DOHH2 (cell line): ENCODE measurements around the gene ETV6.

Experiments
- H3F3A ChIP-seq: fragments of 200-600 bp; sonication (generic), shearing (Covaris generic); 2 replicates; pipeline ENCODE4 v1.6.0; 2016; ENCODE audit warnings: antibody characterized with exemption, mild to moderate bottlenecking; ENCODE audit not compliant: control insufficient read depth, insufficient read depth
- H3K27ac ChIP-seq: fragments of 200-600 bp; sonication (generic); 2 replicates; pipeline ENCODE4 v1.5.1; 2014; ENCODE audit warnings: low read depth, mild to moderate bottlenecking, low read length, moderate library complexity
- H3K27me3 ChIP-seq: fragments of 200-600 bp; sonication (generic); 2 replicates; pipeline ENCODE4 v1.6.1; 2014; ENCODE audit warnings: mild to moderate bottlenecking, low read length, mixed read lengths; ENCODE audit not compliant: control insufficient read depth
- H3K36me3 ChIP-seq: fragments of 200-600 bp; sonication (generic); 2 replicates; pipeline ENCODE4 v1.6.1; 2014; ENCODE audit warnings: mild to moderate bottlenecking, low read length, moderate library complexity, mixed read lengths; ENCODE audit not compliant: control insufficient read depth
- H3K4me1 ChIP-seq: fragments of 200-600 bp; sonication (generic); 2 replicates; pipeline ENCODE4 v1.6.1; 2014; ENCODE audit warnings: mild to moderate bottlenecking, low read length, mixed read lengths; ENCODE audit not compliant: control insufficient read depth
- H3K4me2 ChIP-seq: fragments of 200-600 bp; sonication (generic); 2 replicates; pipeline ENCODE4 v1.6.0; 2014; ENCODE audit warnings: mild to moderate bottlenecking, low read length, moderate library complexity
- H3K4me3 ChIP-seq: fragments of 200-600 bp; sonication (generic); 2 replicates; pipeline ENCODE4 v1.5.1; 2014; ENCODE audit warnings: mild to moderate bottlenecking, low read length, mixed read lengths
- H3K79me2 ChIP-seq: fragments of 200-600 bp; sonication (generic); 2 replicates; pipeline ENCODE4 v1.6.1; 2014; ENCODE audit warnings: mild to moderate bottlenecking, low read length, mixed read lengths; ENCODE audit not compliant: control insufficient read depth
- H3K9me2 ChIP-seq: fragments of 200-600 bp; sonication (generic); replicated peaks from 2 replicates; pipeline ENCODE4 v1.6.1; 2014; ENCODE audit warnings: mild to moderate bottlenecking, low read length, mixed read lengths; ENCODE audit not compliant: control insufficient read depth
- H3K9me3 ChIP-seq: fragments of 200-600 bp; sonication (generic); 2 replicates; pipeline ENCODE4 v1.6.1; 2014; ENCODE audit warnings: antibody characterized with exemption, low read length, mixed read lengths; ENCODE audit not compliant: control insufficient read depth, insufficient read depth
- H4K20me1 ChIP-seq: fragments of 200-600 bp; sonication (generic); 2 replicates; pipeline ENCODE4 v1.6.0; 2014; ENCODE audit warnings: low read depth, mild to moderate bottlenecking, antibody characterized with exemption, low read length, moderate library complexity; ENCODE audit not compliant: control insufficient read depth, insufficient read depth
- CTCF ChIP-seq: fragments of 200-600 bp; sonication (generic); IDR thresholded peaks from one replicate; pipeline ENCODE4 v1.5.1; 2014; ENCODE audit warnings: antibody characterized with exemption, mild to moderate bottlenecking, low read depth, low read length; ENCODE audit not compliant: poor library complexity, severe bottlenecking
- EZH2phosphoT487 ChIP-seq: fragments of 200-600 bp; sonication (generic); IDR thresholded peaks from 2 replicates; pipeline ENCODE4 v1.6.1; 2017; ENCODE audit warnings: borderline replicate concordance, mild to moderate bottlenecking, antibody characterized with exemption, low read length, moderate library complexity, mixed read lengths

The ETV6 gene

GRCh38 chr12:11805680-11806079 lies 156.2 kb downstream of the ETV6 start:
- H3K36me3 ChIP-seq = no peaks in the 10 kb centered on the region
- no peaks in the 10 kb centered on the region for H4K20me1 ChIP-seq
- no peak overlapping the region for H3K4me3 ChIP-seq
- peaks cover 3% of the 10 kb centered on the region; the same call in 1 of the 2 replicates for H3F3A ChIP-seq
- H3K4me1 ChIP-seq = peaks cover 39% of the 10 kb centered on the region
- H3K9me3 ChIP-seq = no peaks in the 10 kb centered on the region
- H3K27me3 ChIP-seq = no peaks in the 10 kb centered on the region
- no peak overlapping the region for H3K27ac ChIP-seq
- no peaks in the 10 kb centered on the region for H3K9me2 ChIP-seq
- no peak overlapping the region for H3K4me2 ChIP-seq
- H3K79me2 ChIP-seq = no peaks in the 10 kb centered on the region
- no peak for TF ChIP-seq CTCF
- no peak for TF ChIP-seq EZH2phosphoT487

GRCh38 chr12:11807458-11807857 lies 158.0 kb downstream of the ETV6 start:
- no peaks in the 10 kb centered on the region for H3K36me3 ChIP-seq
- no peaks in the 10 kb centered on the region for H4K20me1 ChIP-seq
- peak overlapping the region; percentile 53 for H3K4me3 ChIP-seq
- no peaks in the 10 kb centered on the region for H3K9me2 ChIP-seq
- H3K27ac ChIP-seq = peak overlapping the region; percentile 39
- no peaks in the 10 kb centered on the region for H3K79me2 ChIP-seq
- TF ChIP-seq CTCF (no peak), EZH2phosphoT487 (no peak)
- H3K27me3 ChIP-seq = no peaks in the 10 kb centered on the region
- peaks cover 3% of the 10 kb centered on the region; the same call in 1 of the 2 replicates for H3F3A ChIP-seq
- peak overlapping the region; percentile 65 for H3K4me2 ChIP-seq
- no peaks in the 10 kb centered on the region for H3K9me3 ChIP-seq
- H3K4me1 ChIP-seq = peaks cover 36% of the 10 kb centered on the region

- TF ChIP-seq CTCF (no peak), EZH2phosphoT487 (no peak)
- H3K4me1 ChIP-seq = peaks cover 47% of the 10 kb centered on the region
- H3K4me3 ChIP-seq = no peak overlapping the region
- no peaks in the 10 kb centered on the region for H3K36me3 ChIP-seq
- H3F3A ChIP-seq = peaks cover 3% of the 10 kb centered on the region; the same call in 1 of the 2 replicates
- H4K20me1 ChIP-seq = no peaks in the 10 kb centered on the region
- no peaks in the 10 kb centered on the region for H3K79me2 ChIP-seq
- H3K9me2 ChIP-seq = no peaks in the 10 kb centered on the region
- H3K9me3 ChIP-seq = no peaks in the 10 kb centered on the region
- no peak overlapping the region for H3K4me2 ChIP-seq
- H3K27me3 ChIP-seq = no peaks in the 10 kb centered on the region
- H3K27ac ChIP-seq = no peak overlapping the region
Observed at GRCh38 chr12:11808931-11809330, 159.5 kb downstream of the ETV6 start.

- H3K4me2 ChIP-seq = no peak overlapping the region
- no peak overlapping the region for H3K27ac ChIP-seq
- H3K9me3 ChIP-seq = no peaks in the 10 kb centered on the region
- no peaks in the 10 kb centered on the region for H3K9me2 ChIP-seq
- no peaks in the 10 kb centered on the region for H3K27me3 ChIP-seq
- no peaks in the 10 kb centered on the region for H3K36me3 ChIP-seq
- peaks cover 43% of the 10 kb centered on the region for H3K4me1 ChIP-seq
- no peaks in the 10 kb centered on the region for H4K20me1 ChIP-seq
- H3K79me2 ChIP-seq = no peaks in the 10 kb centered on the region
- TF ChIP-seq EZH2phosphoT487 (no peak), CTCF (no peak)
- H3K4me3 ChIP-seq = no peak overlapping the region
- peaks cover 3% of the 10 kb centered on the region; the same call in 1 of the 2 replicates for H3F3A ChIP-seq
Observed at GRCh38 chr12:11810206-11810545, 160.7 kb downstream of the ETV6 start.
